Activated gamma-delta T cell treated with anti-CD3 and anti-CD28 coated beads, Interleukin-2, amount 50 U/mL, for 16 hours (primary cell): Measurements from ENCODE around the gene TSN.
"Not testable (repeated sequence)": the region's sequence is repeated elsewhere in the genome, so short reads cannot be mapped to it uniquely, and the experiment has no call there.

Experiments
- DNase-seq: peaks from one replicate; pipeline ENCODE4 v3.0.0-alpha.2; 2020; ENCODE audit warnings: low read depth

Gene TSN

GRCh38 chr2:121755237-121756111 lies at the start of gene TSN:
Gene TSN, plus strand, starts transcription at chr2:121755651. Its CDS starts 129 bp downstream, at chr2:121755780.
- DNase-seq, result peak; percentile 93

GRCh38 chr2:121705958-121706357 lies 49.5 kb upstream of the TSN start:
- DNase-seq, result no peak

GRCh38 chr2:121707344-121707919 lies 48.0 kb upstream of the TSN start:
- DNase-seq, result no peak

- DNase-seq, result no peak
These were observed 47.5 kb upstream of the TSN start for GRCh38 chr2:121707920-121708361.

- no peak for DNase-seq
These were observed 45.5 kb upstream of the TSN start for GRCh38 chr2:121709776-121710469.

- DNase-seq, result no peak
These were observed 44.8 kb upstream of the TSN start for GRCh38 chr2:121710470-121711170.

GRCh38 chr2:121711481-121711880 lies 44.0 kb upstream of the TSN start:
- not testable (repeated sequence) for DNase-seq

- no peak for DNase-seq
These were observed 39.3 kb upstream of the TSN start for GRCh38 chr2:121716126-121716525.

- no peak for DNase-seq
These were observed 37.9 kb upstream of the TSN start for GRCh38 chr2:121717529-121717928.

- DNase-seq, result no peak
These were observed 33.5 kb upstream of the TSN start for GRCh38 chr2:121721926-121722325.

- no peak for DNase-seq
These were observed 33.0 kb upstream of the TSN start for GRCh38 chr2:121722479-121722878.

GRCh38 chr2:121723316-121723715 lies 32.1 kb upstream of the TSN start:
- no peak for DNase-seq

GRCh38 chr2:121727332-121727731 lies 28.1 kb upstream of the TSN start:
- no peak for DNase-seq

GRCh38 chr2:121727950-121728349 lies 27.5 kb upstream of the TSN start:
- DNase-seq, result no peak

- no peak for DNase-seq
These were observed 24.1 kb upstream of the TSN start for GRCh38 chr2:121731366-121731765.

- DNase-seq, result not testable (repeated sequence)
These were observed 20.9 kb upstream of the TSN start for GRCh38 chr2:121734544-121734943.

GRCh38 chr2:121735518-121736074 lies 19.9 kb upstream of the TSN start:
- DNase-seq, result no peak

- no peak for DNase-seq
These were observed 19.4 kb upstream of the TSN start for GRCh38 chr2:121736140-121736461.

GRCh38 chr2:121736462-121737336 lies 18.8 kb upstream of the TSN start, which contains the start of gene NIFK:
Gene NIFK, minus strand, starts transcription at chr2:121736875. Its CDS starts 25 bp downstream, at chr2:121736850.
- DNase-seq, result peak; percentile 100

- no peak for DNase-seq
These were observed 14.5 kb upstream of the TSN start for GRCh38 chr2:121740973-121741372.

GRCh38 chr2:121741450-121741849 lies 14.0 kb upstream of the TSN start:
- no peak for DNase-seq
